ENCODE data around the gene VSIG4. TPM values are rescaled to one million over a fixed set of nuclear protein-coding genes. Genes with fewer than 3 reads are reported as not detected.

Gene VSIG4
- total and polyA plus RNA-seq, 12 donors = 2.9 to 106 (median 14.8) TPM

- DNase-seq (no peak), ATAC-seq (no peak)
- H3K36me3 ChIP-seq = peaks cover 0 to 18% (median 0%) of the 10 kb centered on the region in 9 donors
- 88 to 89% methylated on average over 1 of the region's 1 CpG for WGBS, 2 donors
- intact Hi-C loops (cut with DNase I) = no loop called here
- H3K4me3 ChIP-seq = peak overlapping the region in 1 of 10 donors; percentile 53
- no peaks in the 10 kb centered on the region for H3K9me3 ChIP-seq
- peaks cover 0 to 69% (median 0%) of the 10 kb centered on the region in 9 donors for H3K4me1 ChIP-seq
- H3K27me3 ChIP-seq = peaks cover 0 to 7% (median 0%) of the 10 kb centered on the region in 7 donors
- no peak for TF ChIP-seq CTCF (IDR thresholded peaks at IDR 0.05)
- peak overlapping the region in 1 of 10 donors; percentile 88 for H3K27ac ChIP-seq
These were observed 20.6 kb downstream of the VSIG4 start for GRCh38 chrX:66019310-66019652.

- Histone ChIP-seq H3K4me3 (peak overlapping the region in 1 of 10 donors; percentile 53), H3K4me1 (peaks cover 0 to 75% (median 0%) of the 10 kb centered on the region in 9 donors), H3K9me3 (no peaks in the 10 kb centered on the region), H3K27ac (peak overlapping the region in 1 of 10 donors; percentile 88), H3K27me3 (peaks cover 0 to 7% (median 0%) of the 10 kb centered on the region in 7 donors), H3K36me3 (peaks cover 0 to 18% (median 0%) of the 10 kb centered on the region in 9 donors)
- ATAC-seq = no peak
- WGBS, 2 donors = 83 to 86% methylated on average over 7 of the region's 7 CpGs
- no peak for DNase-seq
- TF ChIP-seq CTCF (IDR thresholded peaks at IDR 0.05) = no peak
- intact Hi-C loops (cut with DNase I) = no loop called here
These were observed 21.1 kb downstream of the VSIG4 start for GRCh38 chrX:66018585-66019309.

GRCh38 chrX:66017659-66018170 lies 22.2 kb downstream of the VSIG4 start:
- no peak for TF ChIP-seq CTCF (IDR thresholded peaks at IDR 0.05)
- Histone ChIP-seq H3K4me1 (peaks cover 0 to 85% (median 0%) of the 10 kb centered on the region in 9 donors), H3K27me3 (peaks cover 0 to 7% (median 0%) of the 10 kb centered on the region in 7 donors), H3K4me3 (peak overlapping the region in 4 of 10 donors; percentile 14 to 53 (median 20)), H3K9me3 (no peaks in the 10 kb centered on the region), H3K27ac (peak overlapping the region in 2 of 10 donors; percentile 48 to 88), H3K36me3 (peaks cover 0 to 18% (median 0%) of the 10 kb centered on the region in 9 donors)
- no peak for ATAC-seq
- intact Hi-C loops (cut with DNase I) = no loop called here
- DNase-seq = no peak

GRCh38 chrX:66016905-66017658 lies 22.8 kb downstream of the VSIG4 start:
- Histone ChIP-seq H3K4me3 (peak overlapping the region in 5 of 10 donors; percentile 17 to 53 (median 19)), H3K27ac (peak overlapping the region in 3 of 10 donors; percentile 12 to 88 (median 48)), H3K27me3 (peaks cover 0 to 7% (median 0%) of the 10 kb centered on the region in 7 donors), H3K9me3 (no peaks in the 10 kb centered on the region), H3K4me1 (peaks cover 0 to 91% (median 0%) of the 10 kb centered on the region in 9 donors), H3K36me3 (peaks cover 0 to 18% (median 0%) of the 10 kb centered on the region in 9 donors)
- TF ChIP-seq CTCF (IDR thresholded peaks at IDR 0.05) = no peak
- WGBS, 2 donors = 80% methylated on average over 2 of the region's 2 CpGs
- no peak for DNase-seq
- ATAC-seq = no peak
- intact Hi-C loops (cut with DNase I) = no loop called here

All from heart right ventricle (tissue), 16 donors.